PC-3 (cell line): Measurements from ENCODE around the gene RPL32. TPM values are rescaled to one million over a fixed set of nuclear protein-coding genes. Genes with fewer than 3 reads are reported as not detected.

Source experiments
- ATAC-seq: fragments of 200-7000 bp; cut with Tn5 transposase; 2 replicates; pipeline ENCODE4 v1.9.1; 2020; ENCODE audit warnings: mild to moderate bottlenecking, moderate library complexity
- BruUV-seq: library from RNA; stranded (reverse); fragments of 400-500 nt; replicated peaks from 2 replicates; lab custom pipeline; 2021; lab: Mats Ljungman, UMichigan
- CTCF ChIA-PET: fragments of 300-600 bp; sonication (Branson Sonifier 250); formaldehyde crosslinking; loops from one replicate; lab custom pipeline; 2022; ENCODE audit warnings: antibody characterized with exemption; lab: Charles Lee
- POLR2A ChIA-PET: fragments of 300-600 bp; sonication (Branson Sonifier 250); formaldehyde crosslinking; loops from one replicate; lab custom pipeline; 2022; ENCODE audit warnings: antibody characterized with exemption; ENCODE audit not compliant: unreplicated experiment; lab: Charles Lee
- DNase-seq: peaks from one replicate; pipeline ENCODE4 v3.0.0-alpha.2; 2015
- H2AFZ ChIP-seq: fragments of 300-600 bp; sonication (generic); 2 replicates; pipeline ENCODE4 v1.6.0; 2016; ENCODE audit warnings: antibody characterized with exemption, low read length
- H3F3A ChIP-seq: fragments of 300-600 bp; sonication (generic); one replicate; pipeline ENCODE4 v1.6.0; 2017; ENCODE audit warnings: antibody characterized with exemption, low read length, control low read depth, mild to moderate bottlenecking; ENCODE audit not compliant: unreplicated experiment
- H3K27ac ChIP-seq: fragments of 300-600 bp; sonication (generic); 2 replicates; pipeline ENCODE4 v1.5.1; 2016; ENCODE audit warnings: mild to moderate bottlenecking, low read length
- H3K27me3 ChIP-seq: fragments of 300-600 bp; sonication (generic); 2 replicates; pipeline ENCODE4 v1.6.1; 2016; ENCODE audit warnings: low read length, mixed read lengths
- H3K36me3 ChIP-seq: fragments of 300-600 bp; sonication (generic); 2 replicates; pipeline ENCODE4 v1.6.1; 2016; ENCODE audit warnings: low read depth, mixed run types, low read length, mixed read lengths
- H3K4me1 ChIP-seq: fragments of 300-600 bp; sonication (generic); 2 replicates; pipeline ENCODE4 v1.5.1; 2016; ENCODE audit warnings: low read length; ENCODE audit not compliant: insufficient read depth
- H3K4me2 ChIP-seq: fragments of 300-600 bp; sonication (generic); 2 replicates; pipeline ENCODE4 v1.6.0; 2016; ENCODE audit warnings: low read length
- H3K4me3 ChIP-seq: fragments of 300-600 bp; sonication (generic); 2 replicates; pipeline ENCODE4 v1.5.1; 2016; ENCODE audit warnings: mild to moderate bottlenecking, low read length, mixed read lengths
- H3K79me2 ChIP-seq: fragments of 300-600 bp; sonication (generic); 2 replicates; pipeline ENCODE4 v1.6.1; 2017; ENCODE audit warnings: low read length, mixed read lengths
- H3K9ac ChIP-seq: fragments of 300-600 bp; sonication (generic); 2 replicates; pipeline ENCODE4 v1.6.0; 2016; ENCODE audit warnings: mild to moderate bottlenecking, low read length
- H3K9me2 ChIP-seq: fragments of 300-600 bp; sonication (generic); replicated peaks from 2 replicates; pipeline ENCODE4 v1.6.1; 2016; ENCODE audit warnings: mixed run types, low read length, mixed read lengths
- H3K9me3 ChIP-seq: fragments of 300-600 bp; sonication (generic); 2 replicates; pipeline ENCODE4 v1.6.1; 2016; ENCODE audit warnings: low read length, mixed read lengths
- H4K20me1 ChIP-seq: fragments of 300-600 bp; sonication (generic); 2 replicates; pipeline ENCODE4 v1.6.1; 2016; ENCODE audit warnings: low read length, mixed read lengths
- EZH2 ChIP-seq: fragments of 300-600 bp; sonication (generic); IDR thresholded peaks from one replicate; pipeline ENCODE4 v1.6.1; 2017; ENCODE audit warnings: antibody characterized with exemption, mild to moderate bottlenecking, low read length; ENCODE audit not compliant: unreplicated experiment
- EZH2phosphoT487 ChIP-seq: fragments of 300-600 bp; sonication (generic); IDR thresholded peaks from 2 replicates; pipeline ENCODE4 v1.6.1; 2018; ENCODE audit warnings: mild to moderate bottlenecking, antibody characterized with exemption, low read length, borderline replicate concordance
- intact Hi-C: fragments of 100-400 bp; cut with micrococcal nuclease; formaldehyde crosslinking; loops from 2 replicates; pipeline ENCODE4 v1.9.0; 2023
- total RNA-seq: library from RNA; depleted of rRNA; stranded (reverse); fragments of >200 nt; gene quantifications from 2 replicates; pipeline ENCODE4 v1.2.3, GENCODE V29; 2014
- TF ChIP-seq, protein P1 (sequence below): fragments of 300-600 bp; sonication (generic); conservative IDR thresholded peaks from 2 replicates; pipeline ENCODE4 v1.5.1; 2017; ENCODE audit warnings: antibody characterized with exemption, low read depth, mild to moderate bottlenecking, low read length

The RPL32 gene
- total RNA-seq, 1 experiment from 2014 or later, result 2,663 TPM

DNA sequence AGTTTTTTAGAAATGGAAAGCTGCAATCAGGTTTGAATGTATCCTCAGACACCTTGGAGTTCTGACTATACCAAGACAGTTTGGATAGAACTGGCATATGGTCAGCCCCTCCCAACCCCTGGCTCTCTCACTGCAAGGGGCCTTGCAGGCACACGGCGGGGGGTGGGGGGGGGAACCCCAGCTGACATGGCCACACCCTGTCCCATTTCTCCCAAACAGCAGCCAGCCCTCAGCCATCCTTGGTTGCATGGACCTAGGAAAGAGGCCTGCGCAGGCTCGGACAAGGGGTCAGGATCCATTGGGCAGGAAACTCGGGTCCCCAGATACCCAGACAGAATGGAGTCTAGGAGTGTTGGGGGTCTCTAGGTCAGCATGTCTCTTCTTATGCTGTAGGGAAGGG, 30.4 kb downstream of the RPL32 start:
- H3K9me3 ChIP-seq, result no peaks in the 10 kb centered on the region
- no peak overlapping the region for H3K9ac ChIP-seq
- H2AFZ ChIP-seq, result peak overlapping the region; percentile 67
- H3K27ac ChIP-seq, result no peak overlapping the region
- POLR2A ChIA-PET, result no interaction called here
- ATAC-seq (no peak), DNase-seq (no peak)
- no peak overlapping the region for H3K4me3 ChIP-seq
- H3K79me2 ChIP-seq, result no peaks in the 10 kb centered on the region
- intact Hi-C loops, result no loop called here
- H3K27me3 ChIP-seq, result no peaks in the 10 kb centered on the region
- peaks cover 5% of the 10 kb centered on the region; the same call in 1 of the 2 replicates for H3K4me1 ChIP-seq
- no peaks in the 10 kb centered on the region for H3K9me2 ChIP-seq
- TF ChIP-seq EZH2 (no peak), EZH2phosphoT487 (no peak)
- TF ChIP-seq, protein P1, sequence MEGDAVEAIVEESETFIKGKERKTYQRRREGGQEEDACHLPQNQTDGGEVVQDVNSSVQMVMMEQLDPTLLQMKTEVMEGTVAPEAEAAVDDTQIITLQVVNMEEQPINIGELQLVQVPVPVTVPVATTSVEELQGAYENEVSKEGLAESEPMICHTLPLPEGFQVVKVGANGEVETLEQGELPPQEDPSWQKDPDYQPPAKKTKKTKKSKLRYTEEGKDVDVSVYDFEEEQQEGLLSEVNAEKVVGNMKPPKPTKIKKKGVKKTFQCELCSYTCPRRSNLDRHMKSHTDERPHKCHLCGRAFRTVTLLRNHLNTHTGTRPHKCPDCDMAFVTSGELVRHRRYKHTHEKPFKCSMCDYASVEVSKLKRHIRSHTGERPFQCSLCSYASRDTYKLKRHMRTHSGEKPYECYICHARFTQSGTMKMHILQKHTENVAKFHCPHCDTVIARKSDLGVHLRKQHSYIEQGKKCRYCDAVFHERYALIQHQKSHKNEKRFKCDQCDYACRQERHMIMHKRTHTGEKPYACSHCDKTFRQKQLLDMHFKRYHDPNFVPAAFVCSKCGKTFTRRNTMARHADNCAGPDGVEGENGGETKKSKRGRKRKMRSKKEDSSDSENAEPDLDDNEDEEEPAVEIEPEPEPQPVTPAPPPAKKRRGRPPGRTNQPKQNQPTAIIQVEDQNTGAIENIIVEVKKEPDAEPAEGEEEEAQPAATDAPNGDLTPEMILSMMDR, result no peak
- no peaks in the 10 kb centered on the region for H3K36me3 ChIP-seq
- no peaks in the 10 kb centered on the region for H4K20me1 ChIP-seq
- BruUV-seq, result TSS peak; percentile 40
- H3F3A ChIP-seq, result no peaks in the 10 kb centered on the region
- CTCF ChIA-PET, result interaction anchor here (1.9 kb wide), 1 partner anchor 24 kb away, joined by 6 read pairs; no protein-coding TSS in a partner anchor
- H3K4me2 ChIP-seq, result 0 out of 2 replicates have a peak overlapping the region, but pooled peaks have one; percentile 78

DNA sequence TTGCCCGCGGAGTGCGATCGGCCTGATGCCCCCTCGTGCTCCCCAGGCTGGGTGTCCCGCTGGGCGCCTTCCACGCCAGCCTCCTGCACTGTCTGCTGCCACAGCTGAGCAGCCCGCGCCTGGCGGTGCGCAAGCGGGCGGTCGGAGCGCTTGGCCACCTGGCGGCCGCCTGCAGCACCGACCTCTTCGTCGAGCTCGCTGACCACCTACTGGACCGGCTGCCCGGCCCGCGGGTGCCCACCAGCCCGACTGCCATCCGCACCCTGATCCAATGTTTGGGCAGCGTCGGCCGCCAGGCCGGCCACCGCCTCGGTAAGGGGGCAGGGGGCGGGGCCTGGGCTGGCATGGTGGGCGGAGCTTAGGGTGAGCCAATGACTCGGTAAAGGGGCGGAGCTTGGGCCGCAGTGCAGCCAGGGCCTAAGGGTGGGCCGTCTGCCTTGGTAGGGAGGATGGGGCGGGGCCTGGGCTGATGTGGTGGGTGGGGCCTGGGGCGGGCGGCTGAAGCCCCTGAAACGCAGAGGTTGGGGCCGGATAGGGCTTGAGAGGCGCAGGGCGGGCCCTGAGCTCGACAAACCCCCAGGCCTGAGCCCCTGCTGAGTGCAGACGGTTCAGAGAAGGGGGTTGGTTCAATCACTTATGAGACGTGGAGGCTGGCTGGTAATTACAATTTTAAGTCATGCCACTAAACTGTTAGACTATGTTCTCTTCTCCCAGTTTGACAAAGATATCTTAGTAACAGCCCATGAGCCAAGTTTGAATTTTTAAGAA, 31.2 kb downstream of the RPL32 start:
- Histone ChIP-seq H3K9me2 (no peaks in the 10 kb centered on the region), H3K4me3 (peak overlapping the region; percentile 70), H3K4me1 (peaks cover 5% of the 10 kb centered on the region; the same call in 1 of the 2 replicates), H3K27ac (no peak overlapping the region), H3K4me2 (peak overlapping the region; percentile 78), H3K9me3 (no peaks in the 10 kb centered on the region), H2AFZ (peak overlapping the region; percentile 77), H3K79me2 (no peaks in the 10 kb centered on the region), H4K20me1 (no peaks in the 10 kb centered on the region), H3F3A (no peaks in the 10 kb centered on the region), H3K36me3 (no peaks in the 10 kb centered on the region), H3K27me3 (no peaks in the 10 kb centered on the region), H3K9ac (peak overlapping the region; percentile 36)
- intact Hi-C loops, result no loop called here
- TF ChIP-seq, protein P1, result peak; percentile 67
- no peak for TF ChIP-seq EZH2phosphoT487
- peak; percentile 90 for DNase-seq
- no TSS peak for BruUV-seq
- ChIA-PET POLR2A (interaction anchor here (0.6 to 1.0 kb wide), 4 partner anchors 20 to 1177 kb away, joined by 3 to 5 read pairs (median 4); no protein-coding TSS in a partner anchor), CTCF (interaction anchor here (0.5 to 1.9 kb wide), 10 partner anchors 13 to 209 kb away, joined by 3 to 10 read pairs (median 5); partner anchors contain the start of gene CAND2)
- ATAC-seq, result peak; percentile 97
